ENCODE results near the gene PSMB5. TPM values are rescaled to one million over a fixed set of nuclear protein-coding genes. Genes with fewer than 3 reads are reported as not detected.
A peak's percentile ranks its signal among the peaks of the same experiment; 100 is the strongest.

Gene PSMB5
- total and polyA plus RNA-seq, 2 of the 13 experiments (the other 11 are each of a cell fraction or from before 2014, with no cell fraction given): 705 to 871 TPM

DNA sequence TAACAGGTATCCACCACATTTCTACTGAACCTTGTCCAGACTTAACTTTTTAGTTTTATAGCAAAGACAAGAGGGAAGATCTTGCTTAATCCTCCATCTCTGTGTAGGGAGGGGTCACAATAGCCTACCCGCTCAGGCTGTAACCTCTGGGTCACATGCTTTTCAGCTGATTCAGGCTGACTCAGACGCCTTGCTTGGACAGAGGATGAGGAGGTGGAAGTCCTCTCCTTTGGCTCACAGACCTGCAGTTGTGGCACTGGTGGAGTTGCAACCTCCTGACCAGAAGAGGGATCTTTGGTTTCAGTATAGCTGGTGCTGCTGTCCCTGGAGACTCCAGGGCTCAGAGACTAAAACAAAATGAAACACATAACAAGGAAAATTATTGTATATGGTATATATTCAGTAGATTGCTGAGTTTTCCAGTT lies 44.0 kb upstream of the PSMB5 start (continued):
- TF ChIP-seq KDM2A (CRISPR knock-in tag; IDR thresholded peaks at IDR 0.05; ENCODE audit: borderline replicate concordance, low read depth) (no peak), NR2F1 (CRISPR knock-in tag; IDR thresholded peaks at IDR 0.05) (peak in 1 of 2 experiments; percentile 52; a peak in 1 of 4 replicates), HCFC1 (IDR thresholded peaks at IDR 0.05; ENCODE audit: low read depth, low read length) (no peak), CBX1 (IDR thresholded peaks at IDR 0.05; ENCODE audit: low read depth) (no peak), SUZ12 (IDR thresholded peaks at IDR 0.05; ENCODE audit: low read depth, low read length) (no peak), AKAP8 (CRISPR knock-in tag; IDR thresholded peaks at IDR 0.05) (no peak), CEBPG (CRISPR knock-in tag; IDR thresholded peaks at IDR 0.05) (0 out of 2 replicates have a peak, but pooled peaks have one; percentile 23), MIXL1 (CRISPR knock-in tag; IDR thresholded peaks at IDR 0.05) (no peak), ZNF562 (CRISPR knock-in tag; IDR thresholded peaks at IDR 0.05; ENCODE audit: borderline replicate concordance) (no peak), HNRNPL (IDR thresholded peaks at IDR 0.05; ENCODE audit: low read depth, low read length) (no peak), NR3C1 (CRISPR knock-in tag; IDR thresholded peaks at IDR 0.05) (no peak), NCOA5 (CRISPR knock-in tag; IDR thresholded peaks at IDR 0.05) (no peak), SP5 (CRISPR knock-in tag; IDR thresholded peaks at IDR 0.05; ENCODE audit: borderline replicate concordance, low read depth) (no peak), ZBTB20 (CRISPR knock-in tag; IDR thresholded peaks at IDR 0.05; ENCODE audit: borderline replicate concordance, low read depth) (no peak), PPARG (CRISPR knock-in tag; conservative IDR thresholded peaks at IDR 0.05) (no peak)
- TF ChIP-seq, protein P1, sequence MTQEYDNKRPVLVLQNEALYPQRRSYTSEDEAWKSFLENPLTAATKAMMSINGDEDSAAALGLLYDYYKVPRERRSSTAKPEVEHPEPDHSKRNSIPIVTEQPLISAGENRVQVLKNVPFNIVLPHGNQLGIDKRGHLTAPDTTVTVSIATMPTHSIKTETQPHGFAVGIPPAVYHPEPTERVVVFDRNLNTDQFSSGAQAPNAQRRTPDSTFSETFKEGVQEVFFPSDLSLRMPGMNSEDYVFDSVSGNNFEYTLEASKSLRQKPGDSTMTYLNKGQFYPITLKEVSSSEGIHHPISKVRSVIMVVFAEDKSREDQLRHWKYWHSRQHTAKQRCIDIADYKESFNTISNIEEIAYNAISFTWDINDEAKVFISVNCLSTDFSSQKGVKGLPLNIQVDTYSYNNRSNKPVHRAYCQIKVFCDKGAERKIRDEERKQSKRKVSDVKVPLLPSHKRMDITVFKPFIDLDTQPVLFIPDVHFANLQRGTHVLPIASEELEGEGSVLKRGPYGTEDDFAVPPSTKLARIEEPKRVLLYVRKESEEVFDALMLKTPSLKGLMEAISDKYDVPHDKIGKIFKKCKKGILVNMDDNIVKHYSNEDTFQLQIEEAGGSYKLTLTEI (CRISPR knock-in tag; conservative IDR thresholded peaks at IDR 0.05): no peak
- TF ChIP-seq, protein P2, sequence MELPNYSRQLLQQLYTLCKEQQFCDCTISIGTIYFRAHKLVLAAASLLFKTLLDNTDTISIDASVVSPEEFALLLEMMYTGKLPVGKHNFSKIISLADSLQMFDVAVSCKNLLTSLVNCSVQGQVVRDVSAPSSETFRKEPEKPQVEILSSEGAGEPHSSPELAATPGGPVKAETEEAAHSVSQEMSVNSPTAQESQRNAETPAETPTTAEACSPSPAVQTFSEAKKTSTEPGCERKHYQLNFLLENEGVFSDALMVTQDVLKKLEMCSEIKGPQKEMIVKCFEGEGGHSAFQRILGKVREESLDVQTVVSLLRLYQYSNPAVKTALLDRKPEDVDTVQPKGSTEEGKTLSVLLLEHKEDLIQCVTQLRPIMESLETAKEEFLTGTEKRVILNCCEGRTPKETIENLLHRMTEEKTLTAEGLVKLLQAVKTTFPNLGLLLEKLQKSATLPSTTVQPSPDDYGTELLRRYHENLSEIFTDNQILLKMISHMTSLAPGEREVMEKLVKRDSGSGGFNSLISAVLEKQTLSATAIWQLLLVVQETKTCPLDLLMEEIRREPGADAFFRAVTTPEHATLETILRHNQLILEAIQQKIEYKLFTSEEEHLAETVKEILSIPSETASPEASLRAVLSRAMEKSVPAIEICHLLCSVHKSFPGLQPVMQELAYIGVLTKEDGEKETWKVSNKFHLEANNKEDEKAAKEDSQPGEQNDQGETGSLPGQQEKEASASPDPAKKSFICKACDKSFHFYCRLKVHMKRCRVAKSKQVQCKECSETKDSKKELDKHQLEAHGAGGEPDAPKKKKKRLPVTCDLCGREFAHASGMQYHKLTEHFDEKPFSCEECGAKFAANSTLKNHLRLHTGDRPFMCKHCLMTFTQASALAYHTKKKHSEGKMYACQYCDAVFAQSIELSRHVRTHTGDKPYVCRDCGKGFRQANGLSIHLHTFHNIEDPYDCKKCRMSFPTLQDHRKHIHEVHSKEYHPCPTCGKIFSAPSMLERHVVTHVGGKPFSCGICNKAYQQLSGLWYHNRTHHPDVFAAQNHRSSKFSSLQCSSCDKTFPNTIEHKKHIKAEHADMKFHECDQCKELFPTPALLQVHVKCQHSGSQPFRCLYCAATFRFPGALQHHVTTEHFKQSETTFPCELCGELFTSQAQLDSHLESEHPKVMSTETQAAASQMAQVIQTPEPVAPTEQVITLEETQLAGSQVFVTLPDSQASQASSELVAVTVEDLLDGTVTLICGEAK (IDR thresholded peaks at IDR 0.05): no peak
- TF ChIP-seq, protein P2 (CRISPR knock-in tag; IDR thresholded peaks at IDR 0.05): no peak
- TF ChIP-seq, protein P3, sequence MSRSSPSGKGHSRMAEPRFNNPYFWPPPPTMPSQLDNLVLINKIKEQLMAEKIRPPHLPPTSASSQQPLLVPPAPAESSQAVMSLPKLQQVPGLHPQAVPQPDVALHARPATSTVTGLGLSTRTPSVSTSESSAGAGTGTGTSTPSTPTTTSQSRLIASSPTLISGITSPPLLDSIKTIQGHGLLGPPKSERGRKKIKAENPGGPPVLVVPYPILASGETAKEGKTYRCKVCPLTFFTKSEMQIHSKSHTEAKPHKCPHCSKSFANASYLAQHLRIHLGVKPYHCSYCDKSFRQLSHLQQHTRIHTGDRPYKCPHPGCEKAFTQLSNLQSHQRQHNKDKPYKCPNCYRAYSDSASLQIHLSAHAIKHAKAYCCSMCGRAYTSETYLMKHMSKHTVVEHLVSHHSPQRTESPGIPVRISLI (CRISPR knock-in tag; IDR thresholded peaks at IDR 0.05; ENCODE audit: borderline replicate concordance): no peak
- TF ChIP-seq, protein P4, sequence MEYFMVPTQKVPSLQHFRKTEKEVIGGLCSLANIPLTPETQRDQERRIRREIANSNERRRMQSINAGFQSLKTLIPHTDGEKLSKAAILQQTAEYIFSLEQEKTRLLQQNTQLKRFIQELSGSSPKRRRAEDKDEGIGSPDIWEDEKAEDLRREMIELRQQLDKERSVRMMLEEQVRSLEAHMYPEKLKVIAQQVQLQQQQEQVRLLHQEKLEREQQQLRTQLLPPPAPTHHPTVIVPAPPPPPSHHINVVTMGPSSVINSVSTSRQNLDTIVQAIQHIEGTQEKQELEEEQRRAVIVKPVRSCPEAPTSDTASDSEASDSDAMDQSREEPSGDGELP (IDR thresholded peaks at IDR 0.05; ENCODE audit: borderline replicate concordance, low read depth): peak; percentile 66; the same call in 1 of the 2 replicates
